SK-N-SH (cell line): ENCODE results near the gene JMJD1C. TPM values are rescaled to one million over a fixed set of nuclear protein-coding genes. Genes with fewer than 3 reads are reported as not detected.

ENCODE experiments used
- CTCF ChIA-PET: fragments of 300-600, 350-600 bp; formaldehyde crosslinking; extraction: SDS; loops from one replicate; lab custom pipeline; 2021; lab: Yijun Ruan, JAX
- POLR2A ChIA-PET: fragments of 350-600 bp; sonication (Branson Sonifier 250); formaldehyde crosslinking; extraction: SDS; loops from one replicate; lab custom pipeline; 2020; ENCODE audit warnings: antibody characterized with exemption, inconsistent platforms; lab: Yijun Ruan, JAX
- DNase-seq: peaks from one replicate; pipeline ENCODE4 v3.0.0; 2012
- H2AFZ ChIP-seq: fragments of 200-600 bp; sonication (generic); 2 replicates; pipeline ENCODE4 v1.8.1; 2016; ENCODE audit warnings: antibody characterized with exemption, mild to moderate bottlenecking, low read depth
- H3F3A ChIP-seq: fragments of 200-600 bp; sonication (generic); replicated peaks from 2 replicates; pipeline ENCODE3; 2016; ENCODE audit warnings: antibody characterized with exemption, mild to moderate bottlenecking; ENCODE audit not compliant: insufficient read depth
- H3K27ac ChIP-seq, 2 experiments: fragments of 200-500 bp in 1 of 2; fragments of 200-600 bp in 1 of 2; sonication (Bioruptor generic) in 1 of 2; sonication (generic), shearing (Covaris generic) in 1 of 2; 2 replicates each; pipeline versions ENCODE4 v1.5.1 to v1.6.1; 2014 to 2016; ENCODE audit warnings: low read depth in 2 of 2, inconsistent platforms in 1 of 2, low read length in 1 of 2, mild to moderate bottlenecking in 1 of 2, mixed read lengths in 1 of 2
- H3K27me3 ChIP-seq: fragments of 200-600 bp; sonication (generic), shearing (Covaris generic); 2 replicates; pipeline ENCODE4 v1.6.1; 2016; ENCODE audit warnings: mixed run types; ENCODE audit not compliant: insufficient read depth
- H3K36me3 ChIP-seq, 2 experiments: fragments of 200-500 bp in 1 of 2; fragments of 200-600 bp in 1 of 2; sonication (Bioruptor generic) in 1 of 2; sonication (generic) in 1 of 2; replicated peaks in 1 of 2; 2 replicates each; pipeline versions ENCODE3 to v1.5.1; 2014 to 2016; ENCODE audit warnings: low read length in 1 of 2, mild to moderate bottlenecking in 1 of 2; ENCODE audit not compliant: insufficient read depth in 2 of 2, control insufficient read depth in 1 of 2
- H3K4me1 ChIP-seq, 2 experiments: fragments of 200-500 bp in 1 of 2; fragments of 200-600 bp in 1 of 2; sonication (Bioruptor generic) in 1 of 2; sonication (generic), shearing (Covaris generic) in 1 of 2; 2 replicates each; pipeline versions ENCODE4 v1.5.1 to v1.6.1; 2014 to 2016; ENCODE audit warnings: low read depth in 1 of 2, low read length in 1 of 2, mixed run types in 1 of 2; ENCODE audit not compliant: insufficient read depth in 2 of 2, control insufficient read depth in 1 of 2
- H3K4me2 ChIP-seq: fragments of 200-600 bp; sonication (generic), shearing (Covaris generic); 2 replicates; pipeline ENCODE4 v1.6.1; 2017; ENCODE audit warnings: mixed run types
- H3K4me3 ChIP-seq, 2 experiments: fragments of 200-500 bp in 1 of 2; fragments of 200-600 bp in 1 of 2; sonication (Bioruptor generic) in 1 of 2; sonication (generic), shearing (Covaris generic) in 1 of 2; 2 replicates each; pipeline versions ENCODE4 v1.5.1 to v1.8.1; 2014 to 2016; ENCODE audit warnings: low read depth in 2 of 2, inconsistent platforms in 1 of 2, low read length in 1 of 2, mild to moderate bottlenecking in 1 of 2, mixed read lengths in 1 of 2, moderate library complexity in 1 of 2
- H3K79me2 ChIP-seq: fragments of 200-600 bp; sonication (generic); 2 replicates; pipeline ENCODE4 v1.8.1; 2017; ENCODE audit warnings: mild to moderate bottlenecking; ENCODE audit not compliant: insufficient read depth
- H3K9ac ChIP-seq: fragments of 200-600 bp; sonication (generic); 2 replicates; pipeline ENCODE4 v1.6.1; 2017; ENCODE audit warnings: mixed run types
- H3K9me2 ChIP-seq: fragments of 200-600 bp; sonication (generic); 2 replicates; pipeline ENCODE4 v1.6.1; 2017; ENCODE audit warnings: mixed run types
- H3K9me3 ChIP-seq: fragments of 200-600 bp; sonication (generic); 2 replicates; pipeline ENCODE4 v1.6.1; 2017; ENCODE audit warnings: mixed run types, mild to moderate bottlenecking, moderate library complexity
- H4K20me1 ChIP-seq: fragments of 200-600 bp; sonication (generic); 2 replicates; pipeline ENCODE4 v1.6.1; 2017; ENCODE audit warnings: mild to moderate bottlenecking, mixed run types; ENCODE audit not compliant: insufficient read depth
- EZH2phosphoT487 ChIP-seq: fragments of 200-600 bp; sonication (generic); IDR thresholded peaks from 2 replicates; pipeline ENCODE4 v1.6.1; 2017; ENCODE audit warnings: low read depth, mixed run types, mild to moderate bottlenecking, antibody characterized with exemption, moderate library complexity, borderline replicate concordance
- FOXJ3 ChIP-seq: sonication (generic); formaldehyde crosslinking; IDR thresholded peaks from 2 replicates; pipeline ENCODE4 v1.5.1; 2020; ENCODE audit warnings: mild to moderate bottlenecking, missing genetic modification reagents
- FOXM1 ChIP-seq: IDR thresholded peaks from 2 replicates; pipeline ENCODE4 v1.4.0; 2012; ENCODE audit warnings: low read depth, mild to moderate bottlenecking
- GABPA ChIP-seq: IDR thresholded peaks from 2 replicates; pipeline ENCODE4 v1.4.0; 2012; ENCODE audit warnings: low read depth, mild to moderate bottlenecking
- GATA2 ChIP-seq: sonication (generic); formaldehyde crosslinking; IDR thresholded peaks from 2 replicates; pipeline ENCODE4 v1.5.0; 2020; ENCODE audit warnings: mild to moderate bottlenecking, missing genetic modification reagents
- POLR2AphosphoS5 ChIP-seq: IDR thresholded peaks from 2 replicates; pipeline ENCODE4 v1.6.1; 2012; ENCODE audit warnings: low read depth, low read length
- RFX5 ChIP-seq: IDR thresholded peaks from 2 replicates; pipeline ENCODE4 v1.6.1; 2012; ENCODE audit warnings: mild to moderate bottlenecking, improper control_type of control experiment, low read length
- RXRA ChIP-seq: IDR thresholded peaks from 2 replicates; pipeline ENCODE4 v1.4.0; 2012; ENCODE audit warnings: low read depth, mild to moderate bottlenecking, borderline replicate concordance
- TCF12 ChIP-seq: IDR thresholded peaks from 2 replicates; pipeline ENCODE4 v1.4.0; 2012
- TEAD4 ChIP-seq: IDR thresholded peaks from 2 replicates; pipeline ENCODE4 v1.4.0; 2012; ENCODE audit warnings: mild to moderate bottlenecking, borderline replicate concordance; ENCODE audit not compliant: insufficient read depth
- YY1 ChIP-seq: IDR thresholded peaks from 2 replicates; pipeline ENCODE4 v1.4.0; 2012; ENCODE audit warnings: low read depth, mild to moderate bottlenecking
- WGBS: methylation state at CpG from one replicate; pipeline ENCODE4 v1.1.6; 2017; ENCODE audit warnings: low lambda C conversion rate; 5-methylcytosine and 5-hydroxymethylcytosine counted together
- polyA plus RNA-seq, 3 experiments: library from polyadenylated mRNA; depleted of rRNA; stranded (reverse); fragments of >200 nt; gene quantifications; 2 replicates each; pipeline ENCODE4 v1.2.3, GENCODE V29; 2012
- TF ChIP-seq, protein P1 (sequence below): IDR thresholded peaks from 2 replicates; pipeline ENCODE4 v1.4.0; 2012; ENCODE audit warnings: low read depth
- TF ChIP-seq, protein P2 (sequence below): IDR thresholded peaks from 2 replicates; pipeline ENCODE4 v1.6.1; 2012; ENCODE audit warnings: mild to moderate bottlenecking, low read depth, low read length, moderate library complexity
- TF ChIP-seq, protein P3 (sequence below): fragments of 200-600 bp; sonication (generic); IDR thresholded peaks from 2 replicates; pipeline ENCODE4 v1.6.1; 2017; ENCODE audit warnings: antibody characterized with exemption, mild to moderate bottlenecking, moderate library complexity
- TF ChIP-seq, protein P4 (sequence below): IDR thresholded peaks from 2 replicates; pipeline ENCODE4 v1.4.0; 2012; ENCODE audit warnings: low read depth, borderline replicate concordance
- TF ChIP-seq, protein P5 (sequence below): IDR thresholded peaks from 2 replicates; pipeline ENCODE4; 2012
- TF ChIP-seq, protein P6 (sequence below): IDR thresholded peaks from 2 replicates; pipeline ENCODE4 v1.4.0; 2012; ENCODE audit warnings: low read depth, borderline replicate concordance

JMJD1C gene
- polyA plus RNA-seq, 1 of the 3 experiments (the other 2 are of a cell fraction), result 11.7 TPM

DNA sequence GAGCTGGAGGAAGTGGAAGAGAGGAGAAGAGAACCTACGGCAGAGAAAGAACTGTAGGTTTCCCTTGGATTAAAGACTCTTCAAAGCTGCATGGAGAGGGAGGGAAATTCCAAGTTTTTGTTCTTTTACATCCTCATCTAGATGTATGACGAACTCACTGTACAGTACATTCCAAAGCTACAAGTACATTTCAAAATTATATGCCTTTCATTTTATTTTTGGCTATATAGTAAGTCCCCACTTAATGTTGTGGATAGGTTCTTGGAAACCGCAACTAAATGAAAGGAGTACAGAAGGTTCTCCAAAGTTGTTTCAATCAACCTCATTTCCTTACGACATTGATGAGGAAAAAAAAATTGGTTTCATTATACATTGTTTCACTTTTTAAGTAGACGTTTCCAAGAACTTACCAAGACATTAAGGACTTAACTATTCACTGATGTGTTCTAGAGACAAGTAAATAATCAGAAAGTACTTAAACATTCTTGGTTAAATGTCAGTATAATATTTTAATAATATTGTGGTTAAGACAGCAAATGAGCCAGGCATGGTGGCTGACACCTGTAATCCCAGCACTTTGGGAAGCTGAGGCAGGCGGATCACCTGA is 16.1 kb upstream of the JMJD1C start:
- Histone ChIP-seq H2AFZ (no peak overlapping the region), H3K36me3 (no peaks in the 10 kb centered on the region), H3K4me3 (no peak overlapping the region), H3K4me1 (peaks cover 6 to 23% of the 10 kb centered on the region in 2 experiments; a peak in 3 of 4 replicates), H3K9me2 (no peaks in the 10 kb centered on the region), H3K9ac (no peak overlapping the region), H3K4me2 (no peak overlapping the region), H3F3A (peaks cover 14% of the 10 kb centered on the region), H3K27ac (no peak overlapping the region), H3K79me2 (peaks cover 88% of the 10 kb centered on the region), H3K27me3 (no peaks in the 10 kb centered on the region), H3K9me3 (no peaks in the 10 kb centered on the region), H4K20me1 (peaks cover 18% of the 10 kb centered on the region)
- ChIA-PET CTCF (interaction anchor here (0.6 to 0.8 kb wide), 2 partner anchors 10 to 231 kb away, joined by 3 to 4 read pairs; no protein-coding TSS in a partner anchor), POLR2A (interaction anchor here (0.9 kb wide), 1 partner anchor 213 kb away, joined by 4 read pairs; no protein-coding TSS in a partner anchor)
- WGBS, result 91% methylated on average over 6 of the region's 6 CpGs
- no peak for TF ChIP-seq GABPA
- TF ChIP-seq YY1, result no peak
- TF ChIP-seq, protein P1, sequence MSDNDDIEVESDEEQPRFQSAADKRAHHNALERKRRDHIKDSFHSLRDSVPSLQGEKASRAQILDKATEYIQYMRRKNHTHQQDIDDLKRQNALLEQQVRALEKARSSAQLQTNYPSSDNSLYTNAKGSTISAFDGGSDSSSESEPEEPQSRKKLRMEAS, result no peak
- TF ChIP-seq, protein P2, sequence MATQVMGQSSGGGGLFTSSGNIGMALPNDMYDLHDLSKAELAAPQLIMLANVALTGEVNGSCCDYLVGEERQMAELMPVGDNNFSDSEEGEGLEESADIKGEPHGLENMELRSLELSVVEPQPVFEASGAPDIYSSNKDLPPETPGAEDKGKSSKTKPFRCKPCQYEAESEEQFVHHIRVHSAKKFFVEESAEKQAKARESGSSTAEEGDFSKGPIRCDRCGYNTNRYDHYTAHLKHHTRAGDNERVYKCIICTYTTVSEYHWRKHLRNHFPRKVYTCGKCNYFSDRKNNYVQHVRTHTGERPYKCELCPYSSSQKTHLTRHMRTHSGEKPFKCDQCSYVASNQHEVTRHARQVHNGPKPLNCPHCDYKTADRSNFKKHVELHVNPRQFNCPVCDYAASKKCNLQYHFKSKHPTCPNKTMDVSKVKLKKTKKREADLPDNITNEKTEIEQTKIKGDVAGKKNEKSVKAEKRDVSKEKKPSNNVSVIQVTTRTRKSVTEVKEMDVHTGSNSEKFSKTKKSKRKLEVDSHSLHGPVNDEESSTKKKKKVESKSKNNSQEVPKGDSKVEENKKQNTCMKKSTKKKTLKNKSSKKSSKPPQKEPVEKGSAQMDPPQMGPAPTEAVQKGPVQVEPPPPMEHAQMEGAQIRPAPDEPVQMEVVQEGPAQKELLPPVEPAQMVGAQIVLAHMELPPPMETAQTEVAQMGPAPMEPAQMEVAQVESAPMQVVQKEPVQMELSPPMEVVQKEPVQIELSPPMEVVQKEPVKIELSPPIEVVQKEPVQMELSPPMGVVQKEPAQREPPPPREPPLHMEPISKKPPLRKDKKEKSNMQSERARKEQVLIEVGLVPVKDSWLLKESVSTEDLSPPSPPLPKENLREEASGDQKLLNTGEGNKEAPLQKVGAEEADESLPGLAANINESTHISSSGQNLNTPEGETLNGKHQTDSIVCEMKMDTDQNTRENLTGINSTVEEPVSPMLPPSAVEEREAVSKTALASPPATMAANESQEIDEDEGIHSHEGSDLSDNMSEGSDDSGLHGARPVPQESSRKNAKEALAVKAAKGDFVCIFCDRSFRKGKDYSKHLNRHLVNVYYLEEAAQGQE, result no peak
- TF ChIP-seq FOXJ3 (CRISPR knock-in tag), result no peak
- no peak for TF ChIP-seq GATA2
- TF ChIP-seq, protein P3, sequence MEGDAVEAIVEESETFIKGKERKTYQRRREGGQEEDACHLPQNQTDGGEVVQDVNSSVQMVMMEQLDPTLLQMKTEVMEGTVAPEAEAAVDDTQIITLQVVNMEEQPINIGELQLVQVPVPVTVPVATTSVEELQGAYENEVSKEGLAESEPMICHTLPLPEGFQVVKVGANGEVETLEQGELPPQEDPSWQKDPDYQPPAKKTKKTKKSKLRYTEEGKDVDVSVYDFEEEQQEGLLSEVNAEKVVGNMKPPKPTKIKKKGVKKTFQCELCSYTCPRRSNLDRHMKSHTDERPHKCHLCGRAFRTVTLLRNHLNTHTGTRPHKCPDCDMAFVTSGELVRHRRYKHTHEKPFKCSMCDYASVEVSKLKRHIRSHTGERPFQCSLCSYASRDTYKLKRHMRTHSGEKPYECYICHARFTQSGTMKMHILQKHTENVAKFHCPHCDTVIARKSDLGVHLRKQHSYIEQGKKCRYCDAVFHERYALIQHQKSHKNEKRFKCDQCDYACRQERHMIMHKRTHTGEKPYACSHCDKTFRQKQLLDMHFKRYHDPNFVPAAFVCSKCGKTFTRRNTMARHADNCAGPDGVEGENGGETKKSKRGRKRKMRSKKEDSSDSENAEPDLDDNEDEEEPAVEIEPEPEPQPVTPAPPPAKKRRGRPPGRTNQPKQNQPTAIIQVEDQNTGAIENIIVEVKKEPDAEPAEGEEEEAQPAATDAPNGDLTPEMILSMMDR, result no peak
- TF ChIP-seq POLR2AphosphoS5, result no peak
- DNase-seq, result no peak

DNA sequence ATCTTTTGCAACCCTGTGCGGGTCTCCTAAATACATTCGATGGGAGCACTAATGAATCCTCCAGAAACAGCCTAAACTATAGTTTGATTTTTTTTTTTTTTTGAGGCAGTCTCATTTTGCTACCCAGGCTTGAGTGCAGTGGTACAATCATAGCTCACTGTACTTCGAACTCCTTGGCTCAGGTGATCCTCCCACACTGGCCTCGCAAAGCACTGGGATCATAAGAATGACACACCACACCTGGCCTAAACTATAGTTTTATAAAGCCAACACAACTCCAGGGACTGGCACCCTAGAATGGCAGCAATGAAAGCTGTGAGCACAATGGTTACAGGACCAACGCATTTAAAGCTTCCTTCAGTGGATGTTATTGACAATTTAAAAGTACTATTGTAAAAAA is 14.5 kb upstream of the JMJD1C start:
- Histone ChIP-seq H3K9ac (no peak overlapping the region), H3K4me3 (no peak overlapping the region), H3K79me2 (peaks cover 88% of the 10 kb centered on the region), H3K27ac (no peak overlapping the region), H4K20me1 (peaks cover 15% of the 10 kb centered on the region), H3F3A (peaks cover 14% of the 10 kb centered on the region), H3K9me2 (no peaks in the 10 kb centered on the region), H3K9me3 (no peaks in the 10 kb centered on the region), H3K36me3 (peaks cover 0 to 3% of the 10 kb centered on the region in 2 experiments), H3K27me3 (no peaks in the 10 kb centered on the region), H3K4me2 (no peak overlapping the region), H2AFZ (no peak overlapping the region), H3K4me1 (peaks cover 0 to 16% of the 10 kb centered on the region in 2 experiments; a peak in 3 of 4 replicates)
- ChIA-PET CTCF (no interaction called here), POLR2A (no interaction called here)
- DNase-seq, result no peak
- WGBS, result 95% methylated on average over 5 of the region's 5 CpGs
- TF ChIP-seq, protein P4, sequence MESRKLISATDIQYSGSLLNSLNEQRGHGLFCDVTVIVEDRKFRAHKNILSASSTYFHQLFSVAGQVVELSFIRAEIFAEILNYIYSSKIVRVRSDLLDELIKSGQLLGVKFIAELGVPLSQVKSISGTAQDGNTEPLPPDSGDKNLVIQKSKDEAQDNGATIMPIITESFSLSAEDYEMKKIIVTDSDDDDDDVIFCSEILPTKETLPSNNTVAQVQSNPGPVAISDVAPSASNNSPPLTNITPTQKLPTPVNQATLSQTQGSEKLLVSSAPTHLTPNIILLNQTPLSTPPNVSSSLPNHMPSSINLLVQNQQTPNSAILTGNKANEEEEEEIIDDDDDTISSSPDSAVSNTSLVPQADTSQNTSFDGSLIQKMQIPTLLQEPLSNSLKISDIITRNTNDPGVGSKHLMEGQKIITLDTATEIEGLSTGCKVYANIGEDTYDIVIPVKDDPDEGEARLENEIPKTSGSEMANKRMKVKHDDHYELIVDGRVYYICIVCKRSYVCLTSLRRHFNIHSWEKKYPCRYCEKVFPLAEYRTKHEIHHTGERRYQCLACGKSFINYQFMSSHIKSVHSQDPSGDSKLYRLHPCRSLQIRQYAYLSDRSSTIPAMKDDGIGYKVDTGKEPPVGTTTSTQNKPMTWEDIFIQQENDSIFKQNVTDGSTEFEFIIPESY, result no peak
- TF ChIP-seq RXRA (no peak), GATA2 (no peak), RFX5 (no peak), FOXM1 (no peak), TCF12 (no peak), EZH2phosphoT487 (no peak), TEAD4 (no peak)
- TF ChIP-seq, protein P5, sequence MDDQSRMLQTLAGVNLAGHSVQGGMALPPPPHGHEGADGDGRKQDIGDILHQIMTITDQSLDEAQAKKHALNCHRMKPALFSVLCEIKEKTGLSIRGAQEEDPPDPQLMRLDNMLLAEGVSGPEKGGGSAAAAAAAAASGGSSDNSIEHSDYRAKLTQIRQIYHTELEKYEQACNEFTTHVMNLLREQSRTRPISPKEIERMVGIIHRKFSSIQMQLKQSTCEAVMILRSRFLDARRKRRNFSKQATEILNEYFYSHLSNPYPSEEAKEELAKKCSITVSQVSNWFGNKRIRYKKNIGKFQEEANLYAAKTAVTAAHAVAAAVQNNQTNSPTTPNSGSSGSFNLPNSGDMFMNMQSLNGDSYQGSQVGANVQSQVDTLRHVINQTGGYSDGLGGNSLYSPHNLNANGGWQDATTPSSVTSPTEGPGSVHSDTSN, result no peak
- TF ChIP-seq, protein P6, sequence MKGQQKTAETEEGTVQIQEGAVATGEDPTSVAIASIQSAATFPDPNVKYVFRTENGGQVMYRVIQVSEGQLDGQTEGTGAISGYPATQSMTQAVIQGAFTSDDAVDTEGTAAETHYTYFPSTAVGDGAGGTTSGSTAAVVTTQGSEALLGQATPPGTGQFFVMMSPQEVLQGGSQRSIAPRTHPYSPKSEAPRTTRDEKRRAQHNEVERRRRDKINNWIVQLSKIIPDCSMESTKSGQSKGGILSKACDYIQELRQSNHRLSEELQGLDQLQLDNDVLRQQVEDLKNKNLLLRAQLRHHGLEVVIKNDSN, result no peak
